Mesenchymal stem cell (in vitro differentiated cells and primary cell): Measurements from ENCODE around the gene DACT1.
A peak's percentile ranks its signal among the peaks of the same experiment; 100 is the strongest.

Experiments used
- DNase-seq: peaks from one replicate; pipeline ENCODE4 v3.0.0-alpha.2; 2013
- H2AFZ ChIP-seq: one replicate; pipeline ENCODE4 v1.6.1; 2013; ENCODE audit warnings: low read depth, mild to moderate bottlenecking, control low read depth, inconsistent platforms, low read length, moderate library complexity
- H2AK5ac ChIP-seq: 2 replicates; pipeline ENCODE4 v1.6.1; 2013; ENCODE audit warnings: low read length, moderate library complexity, mild to moderate bottlenecking, inconsistent platforms; ENCODE audit not compliant: severe bottlenecking
- H2BK120ac ChIP-seq: one replicate; pipeline ENCODE4 v1.6.1; 2013; ENCODE audit warnings: low read depth, mild to moderate bottlenecking, inconsistent platforms, low read length, moderate library complexity
- H2BK12ac ChIP-seq, 2 experiments: one replicate each; pipeline ENCODE4 v1.6.1; 2013; ENCODE audit warnings: inconsistent platforms in 2 of 2, low read length in 2 of 2, mild to moderate bottlenecking in 2 of 2, moderate library complexity in 2 of 2, control low read depth in 1 of 2
- H2BK15ac ChIP-seq: one replicate; pipeline ENCODE4 v1.6.1; 2013; ENCODE audit warnings: mild to moderate bottlenecking, low read depth, inconsistent platforms; ENCODE audit not compliant: poor library complexity, severe bottlenecking
- H2BK5ac ChIP-seq: 2 replicates; pipeline ENCODE4 v1.6.1; 2013; ENCODE audit warnings: low read depth, mild to moderate bottlenecking, low read length, control low read depth, inconsistent platforms; ENCODE audit not compliant: poor library complexity, severe bottlenecking
- H3K14ac ChIP-seq, 2 experiments: one replicate each; pipeline ENCODE4 v1.6.1; 2013; ENCODE audit warnings: inconsistent platforms in 2 of 2, low read length in 2 of 2, control low read depth in 1 of 2, mild to moderate bottlenecking in 1 of 2, moderate library complexity in 1 of 2
- H3K18ac ChIP-seq, 2 experiments: one replicate each; pipeline ENCODE4 v1.6.1; 2013; ENCODE audit warnings: inconsistent platforms in 2 of 2, low read length in 2 of 2, control low read depth in 1 of 2, low read depth in 1 of 2, mild to moderate bottlenecking in 1 of 2
- H3K23ac ChIP-seq, 2 experiments: one replicate each; pipeline ENCODE4 v1.6.1; 2013; ENCODE audit warnings: inconsistent platforms in 2 of 2, low read length in 2 of 2, mild to moderate bottlenecking in 2 of 2, moderate library complexity in 2 of 2, control low read depth in 1 of 2
- H3K27ac ChIP-seq: 2 replicates; pipeline ENCODE4 v1.5.1; 2013; ENCODE audit warnings: mild to moderate bottlenecking, moderate library complexity, low read length, control low read depth, inconsistent platforms; ENCODE audit not compliant: poor library complexity, severe bottlenecking
- H3K27me3 ChIP-seq, 2 experiments: 2 replicates each; pipeline versions ENCODE4 v1.6.1 to v1.7.0; 2013; ENCODE audit warnings: low read length in 2 of 2, mild to moderate bottlenecking in 2 of 2, moderate library complexity in 2 of 2, control low read depth in 1 of 2, inconsistent platforms in 1 of 2; ENCODE audit not compliant: control insufficient read depth in 1 of 2, insufficient read depth in 1 of 2
- H3K36me3 ChIP-seq, 2 experiments: 2 replicates each; pipeline versions ENCODE4 v1.6.1 to v1.7.0; 2013; ENCODE audit warnings: low read length in 2 of 2, control low read depth in 1 of 2, inconsistent platforms in 1 of 2, low read depth in 1 of 2, mild to moderate bottlenecking in 1 of 2; ENCODE audit not compliant: insufficient read depth in 2 of 2, control insufficient read depth in 1 of 2
- H3K4ac ChIP-seq, 2 experiments: one replicate each; pipeline ENCODE4 v1.6.1; 2013; ENCODE audit warnings: inconsistent platforms in 2 of 2, low read length in 2 of 2, mild to moderate bottlenecking in 2 of 2, moderate library complexity in 2 of 2, control low read depth in 1 of 2, low read depth in 1 of 2
- H3K4me1 ChIP-seq: 2 replicates; pipeline ENCODE4 v1.6.1; 2013; ENCODE audit warnings: low read depth, low read length, control low read depth; ENCODE audit not compliant: control insufficient read depth, insufficient read depth
- H3K4me2 ChIP-seq: 2 replicates; pipeline ENCODE4 v1.6.1; 2013; ENCODE audit warnings: low read length, mild to moderate bottlenecking, inconsistent platforms; ENCODE audit not compliant: poor library complexity, severe bottlenecking
- H3K4me3 ChIP-seq, 2 experiments: 2 replicates each; pipeline versions ENCODE4 v1.5.1 to v1.7.0; 2013; ENCODE audit warnings: low read length in 2 of 2, mild to moderate bottlenecking in 2 of 2, control low read depth in 1 of 2, low read depth in 1 of 2; ENCODE audit not compliant: insufficient read depth in 1 of 2
- H3K79me1 ChIP-seq: replicated peaks from 2 replicates; pipeline ENCODE4 v1.6.1; 2013; ENCODE audit warnings: mild to moderate bottlenecking, control low read depth, low read length, inconsistent platforms; ENCODE audit not compliant: poor library complexity, severe bottlenecking
- H3K9ac ChIP-seq: 2 replicates; pipeline ENCODE4 v1.7.0; 2013; ENCODE audit warnings: mild to moderate bottlenecking, low read length, moderate library complexity
- H3K9me3 ChIP-seq: 2 replicates; pipeline ENCODE4 v1.7.0; 2013; ENCODE audit warnings: mild to moderate bottlenecking, low read length; ENCODE audit not compliant: control insufficient read depth
- H4K8ac ChIP-seq: one replicate; pipeline ENCODE4 v1.6.1; 2013; ENCODE audit warnings: inconsistent platforms, mild to moderate bottlenecking, low read length, moderate library complexity
- H4K91ac ChIP-seq: one replicate; pipeline ENCODE4 v1.6.1; 2013; ENCODE audit warnings: mild to moderate bottlenecking, low read length, inconsistent platforms
- WGBS: methylation state at CpG from one replicate; pipeline ENCODE4 v1.1.7; 2013; ENCODE audit warnings: mixed read lengths; 5-methylcytosine and 5-hydroxymethylcytosine counted together

Gene DACT1

DNA sequence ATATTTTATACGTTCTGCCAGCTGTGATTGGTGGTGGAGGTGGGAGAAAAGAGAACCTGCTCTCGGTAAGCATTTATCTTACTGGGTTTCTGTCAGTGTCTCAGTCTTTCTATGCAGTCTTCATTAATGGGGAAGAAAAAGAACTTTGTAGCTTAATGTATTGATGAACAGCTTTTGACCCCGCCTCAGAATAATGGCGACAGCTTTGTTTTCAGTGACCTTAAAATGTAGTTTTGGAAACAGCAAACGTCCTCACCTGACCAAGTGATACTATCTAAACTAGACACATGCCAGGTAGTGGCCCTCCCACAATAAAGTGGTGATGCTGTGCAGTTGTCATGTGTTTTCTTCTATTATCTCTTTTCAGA is 1.4 kb downstream of the DACT1 start:
- WGBS, result 10% methylated on average over 5 of the region's 5 CpGs

DNA sequence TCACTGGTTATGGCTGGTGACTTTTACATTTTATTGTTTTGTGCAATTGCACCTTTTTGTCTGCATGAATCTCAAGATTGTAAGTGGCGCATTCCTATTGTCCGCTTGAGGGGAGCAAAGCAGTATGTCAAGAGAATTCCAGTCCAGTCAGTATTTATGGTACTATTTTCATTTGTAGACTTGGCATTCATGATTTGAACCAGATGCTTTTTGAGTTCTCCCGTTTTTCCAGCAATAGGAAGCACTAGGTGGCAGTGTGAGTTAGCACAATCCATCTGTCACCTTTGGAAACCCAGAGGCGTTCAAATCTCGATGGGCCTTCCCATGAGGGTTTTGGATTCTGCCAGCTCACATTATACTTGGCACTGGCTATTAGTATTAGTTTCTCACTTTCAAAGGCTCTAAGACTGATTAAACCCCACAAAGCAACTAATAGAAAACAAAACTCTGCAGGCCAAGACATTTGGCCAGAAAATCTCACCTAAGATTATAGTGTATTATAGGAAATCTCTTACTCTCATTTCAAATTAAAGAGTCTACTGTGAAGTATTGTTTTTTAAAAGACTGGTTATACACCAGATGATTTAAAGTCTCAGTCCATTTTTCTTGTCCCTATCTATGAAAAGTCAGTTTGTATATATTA is 2.2 kb downstream of the DACT1 start:
- Histone ChIP-seq H3K4me1 (no peaks in the 10 kb centered on the region), H3K27me3 (peaks cover 7 to 15% of the 10 kb centered on the region in 2 experiments), H2AFZ (no peak overlapping the region), H3K27ac (no peak overlapping the region), H2AK5ac (no peak overlapping the region), H3K9me3 (no peaks in the 10 kb centered on the region), H4K91ac (no peak overlapping the region), H2BK12ac (no peak overlapping the region), H3K4me2 (peak overlapping the region; percentile 55), H3K9ac (peak overlapping the region; percentile 81), H3K23ac (no peak overlapping the region), H2BK15ac (no peak overlapping the region), H4K8ac (no peak overlapping the region), H2BK5ac (no peak overlapping the region), H3K79me1 (no peaks in the 10 kb centered on the region), H3K4ac (no peak overlapping the region), H3K36me3 (peaks cover 9 to 34% of the 10 kb centered on the region in 2 experiments), H2BK120ac (no peak overlapping the region), H3K14ac (no peak overlapping the region), H3K4me3 (peak overlapping the region in 1 of 2 experiments; percentile 82), H3K18ac (no peak overlapping the region)
- peak; percentile 79 for DNase-seq
- WGBS, result 3% methylated on average over 5 of the region's 5 CpGs

More for the DNA sequence above, 1.4 kb downstream of the DACT1 start:
- Histone ChIP-seq H3K4me1 (no peaks in the 10 kb centered on the region), H2BK5ac (no peak overlapping the region), H3K36me3 (peaks cover 9 to 27% of the 10 kb centered on the region in 2 experiments), H3K23ac (no peak overlapping the region), H3K9ac (peak overlapping the region; percentile 81), H3K9me3 (no peaks in the 10 kb centered on the region), H3K14ac (no peak overlapping the region), H3K4me3 (peak overlapping the region in 1 of 2 experiments; percentile 82), H2AK5ac (no peak overlapping the region), H3K79me1 (no peaks in the 10 kb centered on the region), H3K27ac (no peak overlapping the region), H4K91ac (no peak overlapping the region), H3K4me2 (peak overlapping the region; percentile 99), H3K18ac (peak overlapping the region in 1 of 2 experiments; percentile 79), H2BK120ac (no peak overlapping the region), H2BK12ac (no peak overlapping the region), H2AFZ (no peak overlapping the region), H3K4ac (peak overlapping the region in 1 of 2 experiments; percentile 61), H4K8ac (no peak overlapping the region), H2BK15ac (no peak overlapping the region), H3K27me3 (peaks cover 7 to 23% of the 10 kb centered on the region in 2 experiments)
- no peak for DNase-seq

DNA sequence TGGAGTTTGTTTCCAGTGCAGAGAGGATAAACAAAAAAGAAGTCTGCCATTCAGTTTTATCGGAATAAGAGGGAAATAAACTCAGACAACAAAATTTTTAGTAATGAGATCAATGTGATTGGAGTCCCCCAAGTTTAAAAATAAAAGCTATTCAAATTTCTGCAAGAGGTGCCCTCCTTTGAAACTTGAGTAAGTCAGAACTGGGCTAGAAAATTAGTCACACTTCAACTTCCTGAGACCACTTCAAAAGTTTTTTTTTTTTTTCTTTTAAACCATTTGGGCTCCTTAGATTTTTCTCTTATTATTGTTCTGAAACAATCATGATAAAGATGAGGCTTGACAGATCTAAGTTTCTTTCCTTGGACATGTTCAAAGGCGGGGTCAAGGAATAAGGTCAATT is 3.2 kb downstream of the DACT1 start:
- Histone ChIP-seq H3K27me3 (peaks cover 7 to 9% of the 10 kb centered on the region in 2 experiments), H3K9ac (no peak overlapping the region), H4K91ac (no peak overlapping the region), H3K36me3 (peaks cover 17 to 44% of the 10 kb centered on the region in 2 experiments), H3K4me1 (no peaks in the 10 kb centered on the region), H2BK15ac (no peak overlapping the region), H3K9me3 (no peaks in the 10 kb centered on the region), H2BK5ac (no peak overlapping the region), H3K79me1 (peaks cover 2% of the 10 kb centered on the region), H3K27ac (no peak overlapping the region), H2AFZ (no peak overlapping the region), H3K14ac (no peak overlapping the region), H4K8ac (no peak overlapping the region), H3K4me3 (no peak overlapping the region), H3K4ac (peak overlapping the region in 1 of 2 experiments; percentile 24), H2BK120ac (no peak overlapping the region), H3K4me2 (no peak overlapping the region), H2AK5ac (peak overlapping the region; percentile 39), H3K18ac (no peak overlapping the region), H3K23ac (no peak overlapping the region), H2BK12ac (no peak overlapping the region)
- 100% methylated on average over 1 of the region's 2 CpGs for WGBS
- DNase-seq, result no peak

GRCh38 chr14:58641509-58641908 is 3.7 kb downstream of the DACT1 start:
- H3K4me3 ChIP-seq, result no peak overlapping the region

More at GRCh38 chr14:58641509-58641908, 3.7 kb downstream of the DACT1 start:
- H3K79me1 ChIP-seq, result peaks cover 2% of the 10 kb centered on the region
- no peak overlapping the region for H2BK15ac ChIP-seq
- H2BK120ac ChIP-seq, result no peak overlapping the region
- no peak for DNase-seq
- no peak overlapping the region for H3K23ac ChIP-seq
- no peak overlapping the region for H3K4me2 ChIP-seq
- H2AK5ac ChIP-seq, result no peak overlapping the region
- H3K18ac ChIP-seq, result peak overlapping the region in 1 of 2 experiments; percentile 38
- H2BK12ac ChIP-seq, result no peak overlapping the region
- H3K27ac ChIP-seq, result no peak overlapping the region
- H3K14ac ChIP-seq, result no peak overlapping the region
- H3K27me3 ChIP-seq, result peaks cover 3 to 4% of the 10 kb centered on the region in 2 experiments
- H3K4me1 ChIP-seq, result no peaks in the 10 kb centered on the region
- H3K36me3 ChIP-seq, result peaks cover 23 to 47% of the 10 kb centered on the region in 2 experiments
- H3K9me3 ChIP-seq, result no peaks in the 10 kb centered on the region
- 90% methylated on average over 4 of the region's 5 CpGs for WGBS
- no peak overlapping the region for H4K8ac ChIP-seq
- no peak overlapping the region for H2BK5ac ChIP-seq
- H3K9ac ChIP-seq, result no peak overlapping the region
- no peak overlapping the region for H2AFZ ChIP-seq
- H3K4ac ChIP-seq, result no peak overlapping the region
- H4K91ac ChIP-seq, result no peak overlapping the region
